Measurements from ENCODE around the gene SEPTIN5. TPM values are rescaled to one million over a fixed set of nuclear protein-coding genes. Genes with fewer than 3 reads are reported as not detected.
"Not testable (repeated sequence)": the region's sequence is repeated elsewhere in the genome, so short reads cannot be mapped to it uniquely, and the experiment has no call there.

Gene SEPTIN5
- total RNA-seq: 123 and 130 TPM in 2 replicates
- polyA plus RNA-seq (2012): 144 TPM

- DNase-seq (ENCODE audit: low read depth): no peak
These were observed at the start of gene SEPTIN5 for GRCh38 chr22:19714312-19715187. SEPTIN5 (plus strand) TSS chr22:19714503; CDS start chr22:19714589, 86 bp downstream.

DNA sequence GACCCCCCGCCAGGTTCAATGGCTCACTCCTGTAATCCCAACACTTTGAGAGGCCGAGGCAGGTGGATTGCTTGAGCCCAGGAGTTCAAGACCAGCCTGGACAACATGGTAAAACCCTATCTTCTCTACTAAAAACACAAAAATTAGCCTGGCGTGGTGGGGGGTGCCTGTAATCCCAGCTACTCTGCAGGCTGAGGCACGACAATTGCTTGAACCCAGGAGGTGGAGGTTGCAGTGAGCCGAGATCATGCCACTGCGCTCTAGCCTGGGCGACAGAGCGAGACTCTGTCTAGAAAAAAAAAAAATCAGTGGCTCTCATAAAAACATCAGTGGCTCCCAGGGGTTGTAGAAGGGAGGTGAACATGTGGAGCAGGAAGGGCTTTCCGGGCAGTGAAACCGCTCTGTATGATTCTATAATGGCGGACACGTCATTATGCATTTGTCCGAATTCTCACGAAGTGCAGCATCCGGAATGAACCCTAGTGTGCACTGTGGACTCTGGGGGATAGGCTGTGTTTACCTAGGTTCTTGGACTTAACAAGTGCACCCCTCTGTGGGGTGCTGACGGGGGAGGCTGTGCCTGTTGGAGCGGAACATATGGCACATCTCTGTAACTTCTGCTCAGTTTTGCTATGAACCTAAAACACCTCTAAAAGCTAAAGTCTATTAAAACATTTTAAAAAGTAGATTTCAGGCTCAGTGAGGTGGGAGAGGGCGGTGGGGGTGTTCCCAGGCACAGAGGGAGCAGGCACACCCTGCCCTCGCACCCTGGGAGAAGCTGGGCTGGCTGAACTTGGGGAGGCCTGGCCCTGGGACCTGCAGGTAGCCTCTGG lies 49.1 kb upstream of the SEPTIN5 start:
- no peak for DNase-seq (ENCODE audit: low read depth)

GRCh38 chr22:19665784-19666672 lies 48.3 kb upstream of the SEPTIN5 start:
- no peak for DNase-seq (ENCODE audit: low read depth)

- DNase-seq (ENCODE audit: low read depth): peak; percentile 61
These were observed 47.4 kb upstream of the SEPTIN5 start for GRCh38 chr22:19666673-19667593.

- DNase-seq (ENCODE audit: low read depth): no peak
These were observed 46.2 kb upstream of the SEPTIN5 start for GRCh38 chr22:19667872-19668740.

- no peak for DNase-seq (ENCODE audit: low read depth)
These were observed 45.6 kb upstream of the SEPTIN5 start for GRCh38 chr22:19668748-19669147.

DNA sequence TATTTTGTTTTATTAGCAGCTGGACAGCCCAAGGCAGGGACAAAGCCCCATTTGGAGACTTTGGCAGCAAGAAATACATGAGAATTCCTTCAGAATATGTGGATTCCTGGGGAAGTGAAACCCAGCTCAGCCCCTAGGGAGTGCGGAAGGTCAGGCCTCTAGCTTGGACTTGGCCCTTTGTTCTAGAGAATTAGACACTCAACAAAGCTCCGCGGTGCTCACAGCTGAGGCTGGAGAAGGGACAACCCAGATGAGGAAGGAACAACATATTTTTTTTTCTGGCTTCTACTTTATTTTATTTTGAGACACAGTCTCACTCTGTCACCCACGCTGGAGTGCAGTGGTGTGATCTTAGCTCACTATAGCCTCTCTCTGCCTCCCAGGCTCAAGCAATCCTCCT lies 44.7 kb upstream of the SEPTIN5 start:
- no peak for DNase-seq (ENCODE audit: low read depth)

DNA sequence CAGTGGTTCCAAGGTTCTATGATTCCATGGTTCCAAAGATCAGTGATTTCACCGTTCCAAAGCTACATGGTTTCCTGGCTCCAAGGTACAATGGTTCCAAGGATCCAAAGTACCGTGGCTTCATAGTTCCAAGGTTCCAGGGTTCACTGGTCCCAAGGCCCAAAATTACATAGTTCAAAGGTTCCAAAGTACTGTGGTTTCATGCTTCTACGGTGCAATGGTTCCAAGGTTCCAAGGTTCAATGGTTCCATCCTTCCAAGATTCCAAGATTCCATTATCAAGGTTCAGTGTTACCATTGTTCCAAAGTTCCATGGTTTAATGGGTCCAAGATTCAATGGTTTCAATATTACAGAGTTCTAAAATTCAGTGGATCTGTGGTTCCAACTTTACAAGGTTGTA lies 43.0 kb upstream of the SEPTIN5 start:
- no peak for DNase-seq (ENCODE audit: low read depth)

GRCh38 chr22:19672054-19672776 lies 42.1 kb upstream of the SEPTIN5 start:
- no peak for DNase-seq (ENCODE audit: low read depth)

GRCh38 chr22:19673660-19674059 lies 40.6 kb upstream of the SEPTIN5 start:
- DNase-seq (ENCODE audit: low read depth): no peak

DNA sequence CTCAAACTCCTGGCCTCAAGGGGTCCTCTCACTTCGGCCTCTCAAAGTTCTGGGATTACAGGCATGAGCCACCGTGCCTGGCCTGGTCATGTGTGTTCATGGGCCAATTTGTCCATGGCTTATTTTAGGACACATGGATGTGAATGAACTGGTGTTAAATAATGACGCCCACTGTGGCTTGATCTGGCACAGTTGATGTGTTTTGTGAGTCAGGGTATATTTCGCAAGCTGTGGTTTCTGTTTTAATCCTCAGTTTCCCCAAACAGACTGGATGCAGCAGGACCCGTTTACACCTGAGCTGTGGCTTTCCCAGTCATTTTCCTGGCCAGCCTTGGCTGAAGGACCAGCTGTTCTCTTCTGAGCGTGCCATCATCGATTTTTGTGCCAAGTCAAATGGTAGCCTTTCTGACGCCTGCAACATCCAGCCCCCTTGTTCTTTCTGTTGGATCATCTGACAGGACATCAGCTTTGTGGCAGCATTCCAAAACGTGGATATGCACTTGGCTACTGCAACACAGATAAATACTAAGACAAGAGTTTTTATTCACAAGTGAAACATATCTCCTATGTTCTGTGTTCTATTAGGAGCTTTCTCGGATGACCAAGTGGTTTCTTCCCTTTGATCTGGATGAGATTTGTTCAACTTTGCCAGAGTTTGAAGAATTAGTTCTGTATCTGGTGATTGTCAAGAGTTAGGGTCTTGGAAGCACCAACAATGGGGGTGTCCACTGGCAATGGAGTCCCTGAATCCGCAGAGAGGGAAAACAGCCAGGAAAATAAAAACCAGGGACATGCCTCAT lies 40.0 kb upstream of the SEPTIN5 start:
- peak; percentile 89 for DNase-seq (ENCODE audit: low read depth)

DNA sequence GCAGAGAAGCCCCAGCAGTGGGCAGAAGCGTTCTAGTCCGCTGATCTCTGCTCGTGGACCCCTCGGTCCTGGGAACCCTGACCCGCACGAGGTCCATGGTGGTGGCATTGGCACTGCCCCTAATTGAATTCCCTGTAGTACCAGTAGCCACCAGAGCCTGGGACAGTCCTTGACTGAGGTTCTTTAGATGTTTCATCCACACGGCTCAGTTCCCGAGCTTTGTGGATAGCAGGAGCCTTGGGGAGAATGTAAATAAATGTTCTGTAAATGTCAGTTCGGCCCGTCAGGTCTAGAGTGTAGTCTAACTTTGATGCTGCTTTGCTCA lies 39.4 kb upstream of the SEPTIN5 start:
- DNase-seq (ENCODE audit: low read depth): no peak

DNA sequence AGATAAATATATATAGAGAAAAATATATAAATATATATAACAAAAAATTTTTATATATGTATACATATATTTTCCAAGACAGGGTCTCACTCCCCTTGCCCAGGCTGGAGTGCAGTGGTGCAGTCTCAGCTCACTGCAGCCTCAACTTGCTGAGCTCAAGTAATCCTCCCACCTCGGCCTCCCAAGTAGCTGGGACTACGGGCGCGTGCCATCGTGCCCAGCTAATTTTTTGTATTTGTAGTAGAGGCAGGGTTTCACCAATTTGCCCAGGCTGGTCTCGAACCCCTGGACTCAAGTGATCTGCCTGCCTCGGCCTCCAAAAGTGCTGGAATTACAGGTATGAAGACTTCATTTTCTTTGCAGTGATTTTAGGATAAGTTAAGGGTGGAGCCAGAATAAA lies 38.9 kb upstream of the SEPTIN5 start:
- no peak for DNase-seq (ENCODE audit: low read depth)

DNA sequence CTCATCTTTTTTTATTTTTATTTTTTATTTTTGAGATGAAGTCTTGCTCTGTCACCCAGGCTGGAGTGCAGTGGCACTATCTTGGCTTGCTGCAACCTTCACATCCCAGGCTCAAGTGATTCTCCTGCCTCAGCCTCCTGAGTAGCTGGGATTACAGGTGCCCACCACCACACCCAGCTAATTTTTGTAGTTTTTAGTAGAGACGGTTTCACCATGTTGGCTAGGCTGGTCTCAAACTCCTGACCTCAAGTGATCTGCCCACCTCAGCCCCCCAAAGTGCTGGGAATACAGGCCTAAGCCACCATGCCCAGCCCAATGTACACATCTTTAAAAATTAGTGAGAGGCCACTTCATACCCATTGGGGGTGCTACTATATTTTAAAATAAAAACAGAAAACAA lies 37.9 kb upstream of the SEPTIN5 start:
- not testable (repeated sequence) for DNase-seq (ENCODE audit: low read depth)

- no peak for DNase-seq (ENCODE audit: low read depth)
These were observed 35.3 kb upstream of the SEPTIN5 start for GRCh38 chr22:19678949-19679521.

- peak; percentile 13 for DNase-seq (ENCODE audit: low read depth)
These were observed 34.7 kb upstream of the SEPTIN5 start for GRCh38 chr22:19679522-19680101.

- no peak for DNase-seq (ENCODE audit: low read depth)
These were observed 33.9 kb upstream of the SEPTIN5 start for GRCh38 chr22:19680287-19680881.

Data from myocyte (in vitro differentiated cells).